RWPE2 (cell line): ENCODE data around the gene TMEM150B.
A peak's percentile ranks its signal among the peaks of the same experiment; 100 is the strongest.

Source experiments
- ATAC-seq: fragments of 200-7000 bp; cut with Tn5 transposase; 3 replicates; pipeline ENCODE4 v1.9.1; 2021; ENCODE audit warnings: low read depth
- DNase-seq: peaks from one replicate; pipeline ENCODE4 v3.0.0-alpha.2; 2020; ENCODE audit warnings: low spot score
- H3K27ac ChIP-seq: fragments of 450-650 bp; 2 replicates; pipeline ENCODE4 v1.5.1; 2017; ENCODE audit warnings: mild to moderate bottlenecking; ENCODE audit not compliant: poor library complexity, severe bottlenecking
- H3K27me3 ChIP-seq: fragments of 250-450 bp; sonication (Bioruptor Pico); 2 replicates; pipeline ENCODE4 v1.5.1; 2021; ENCODE audit warnings: mild to moderate bottlenecking, moderate library complexity; ENCODE audit not compliant: insufficient read depth, poor library complexity, severe bottlenecking
- H3K36me3 ChIP-seq: fragments of 250-450 bp; sonication (Bioruptor Pico); 2 replicates; pipeline ENCODE4 v1.5.1; 2020; ENCODE audit warnings: low read depth, mild to moderate bottlenecking, moderate library complexity
- H3K4me1 ChIP-seq: fragments of 250-450 bp; sonication (Bioruptor Pico); 2 replicates; pipeline ENCODE4 v1.5.1; 2021; ENCODE audit warnings: mild to moderate bottlenecking, moderate library complexity; ENCODE audit not compliant: insufficient read depth, poor library complexity, severe bottlenecking
- H3K4me3 ChIP-seq: fragments of 250-450 bp; sonication (Bioruptor Pico); 2 replicates; pipeline ENCODE4 v1.5.1; 2021; ENCODE audit warnings: mild to moderate bottlenecking, moderate library complexity; ENCODE audit not compliant: severe bottlenecking
- H3K9me3 ChIP-seq: fragments of 250-450 bp; sonication (Bioruptor Pico); 2 replicates; pipeline ENCODE4 v1.5.1; 2021; ENCODE audit warnings: mild to moderate bottlenecking, moderate library complexity; ENCODE audit not compliant: severe bottlenecking
- TF ChIP-seq, protein P1 (sequence below): fragments of 450-650 bp; IDR thresholded peaks from one replicate; pipeline ENCODE4 v1.5.1; 2017; ENCODE audit warnings: mild to moderate bottlenecking, moderate library complexity; ENCODE audit not compliant: poor library complexity, severe bottlenecking

TMEM150B gene

DNA sequence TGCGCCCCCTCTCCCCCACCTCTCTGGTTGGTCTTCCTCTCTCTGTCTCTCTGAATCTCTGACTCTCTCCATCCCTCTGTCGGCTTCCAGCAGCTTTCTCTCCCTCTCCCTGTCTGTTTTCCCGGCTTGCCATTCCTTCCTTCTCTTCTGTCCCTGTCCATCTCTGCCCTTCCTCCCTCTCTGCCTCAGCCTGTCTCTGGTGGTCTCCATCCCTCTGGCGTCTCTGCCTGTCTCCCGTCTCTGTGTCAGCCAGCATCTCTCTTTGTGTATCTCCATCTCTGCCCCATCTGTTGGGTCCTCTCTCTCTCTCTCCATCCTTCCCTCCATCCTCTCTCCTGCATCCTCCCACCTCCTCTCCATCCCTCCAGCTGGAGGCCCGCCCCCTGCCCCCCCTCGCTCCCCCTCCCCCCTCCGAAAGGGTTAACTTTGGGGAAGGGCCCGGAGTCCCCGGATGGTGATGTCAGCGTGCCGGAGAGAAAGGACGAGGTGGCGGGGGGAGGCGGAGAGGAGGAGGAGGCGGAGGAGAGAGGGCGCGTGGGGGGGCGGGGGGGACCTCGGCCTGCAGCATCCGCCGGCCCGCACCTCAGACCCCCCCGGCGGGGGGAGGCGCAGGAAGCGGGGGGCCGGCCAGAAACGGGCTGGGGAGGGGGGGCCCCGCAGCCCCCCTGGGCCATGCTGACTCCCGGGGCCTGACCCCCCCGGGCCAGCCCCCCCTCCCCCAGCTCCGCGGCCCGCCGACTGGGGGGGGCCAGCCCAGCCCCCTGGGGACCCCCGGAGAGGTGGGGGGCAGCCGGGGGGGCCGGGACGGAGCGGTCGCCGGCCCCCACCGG is 41.4 kb downstream of the TMEM150B start, which contains the start of gene BRSK1:
BRSK1 (plus strand) TSS at position 450 of the 830 bp plus-strand sequence. CDS start 446 bp downstream, outside the sequence.
- Histone ChIP-seq H3K4me3 (peak within 1 kb of the TSS; percentile 43), H3K27me3 (no peaks in the 10 kb centered on the region), H3K36me3 (no peaks in the 10 kb centered on the region), H3K27ac (peak within 1 kb of the TSS; percentile 44), H3K4me1 (peaks cover 6% of the 10 kb centered on the region), H3K9me3 (no peaks in the 10 kb centered on the region)
- ATAC-seq (no peak), DNase-seq (peak; percentile 71)
- TF ChIP-seq, protein P1, sequence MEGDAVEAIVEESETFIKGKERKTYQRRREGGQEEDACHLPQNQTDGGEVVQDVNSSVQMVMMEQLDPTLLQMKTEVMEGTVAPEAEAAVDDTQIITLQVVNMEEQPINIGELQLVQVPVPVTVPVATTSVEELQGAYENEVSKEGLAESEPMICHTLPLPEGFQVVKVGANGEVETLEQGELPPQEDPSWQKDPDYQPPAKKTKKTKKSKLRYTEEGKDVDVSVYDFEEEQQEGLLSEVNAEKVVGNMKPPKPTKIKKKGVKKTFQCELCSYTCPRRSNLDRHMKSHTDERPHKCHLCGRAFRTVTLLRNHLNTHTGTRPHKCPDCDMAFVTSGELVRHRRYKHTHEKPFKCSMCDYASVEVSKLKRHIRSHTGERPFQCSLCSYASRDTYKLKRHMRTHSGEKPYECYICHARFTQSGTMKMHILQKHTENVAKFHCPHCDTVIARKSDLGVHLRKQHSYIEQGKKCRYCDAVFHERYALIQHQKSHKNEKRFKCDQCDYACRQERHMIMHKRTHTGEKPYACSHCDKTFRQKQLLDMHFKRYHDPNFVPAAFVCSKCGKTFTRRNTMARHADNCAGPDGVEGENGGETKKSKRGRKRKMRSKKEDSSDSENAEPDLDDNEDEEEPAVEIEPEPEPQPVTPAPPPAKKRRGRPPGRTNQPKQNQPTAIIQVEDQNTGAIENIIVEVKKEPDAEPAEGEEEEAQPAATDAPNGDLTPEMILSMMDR = no peak

DNA sequence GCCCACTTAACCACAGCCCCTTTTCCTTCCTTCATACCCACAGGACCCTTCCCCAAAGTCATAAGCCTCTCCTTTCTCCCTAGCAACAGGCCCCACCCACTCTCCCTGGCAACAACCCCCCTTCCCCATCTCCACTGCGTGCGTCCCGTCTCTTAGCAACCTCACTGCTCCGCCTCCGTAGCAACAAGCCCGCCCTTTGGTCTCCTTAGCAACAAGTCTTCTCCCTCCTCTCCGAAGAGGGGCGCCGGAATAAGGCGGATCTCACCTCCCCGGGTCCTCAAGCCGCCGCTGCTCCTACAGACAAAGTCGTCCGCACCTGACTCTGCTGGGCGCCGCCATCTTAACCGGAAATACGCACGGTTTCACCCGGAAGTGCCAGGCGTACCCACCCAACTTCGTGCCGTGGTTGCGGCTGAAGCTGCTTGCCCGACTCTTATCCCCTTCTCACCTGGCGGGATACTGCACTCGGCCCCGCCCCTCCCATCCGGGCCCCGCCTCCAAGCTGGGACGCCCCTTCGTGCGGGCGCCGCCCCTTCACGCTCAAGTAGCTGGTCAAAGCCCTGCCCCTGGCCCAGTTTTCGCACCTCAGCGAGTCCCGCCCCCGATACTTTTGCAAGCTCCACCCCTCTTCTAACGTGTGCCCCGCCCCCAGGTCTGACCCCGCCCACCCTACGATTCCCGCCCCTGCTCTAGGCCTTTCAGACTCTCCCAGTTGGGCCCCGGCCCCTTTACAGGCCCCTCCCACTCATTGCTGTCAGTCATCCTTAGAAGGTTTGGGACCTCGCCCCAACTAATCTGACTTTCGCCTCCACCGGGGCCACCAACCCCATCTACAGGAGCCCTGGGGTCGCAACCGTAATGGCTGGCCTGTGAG is 45.1 kb downstream of the TMEM150B start, which contains the start of gene HSPBP1:
HSPBP1 (minus strand) TSS at position 341 of the 874 bp plus-strand sequence. CDS start 502 bp downstream, outside the sequence.
- TF ChIP-seq, protein P1 = no peak
- H3K27me3 ChIP-seq = no peaks in the 10 kb centered on the region
- H3K4me3 ChIP-seq = peak within 1 kb of the TSS; percentile 67
- ATAC-seq (peak; percentile 92), DNase-seq (peak; percentile 97)
- peak within 1 kb of the TSS; percentile 45 for H3K27ac ChIP-seq
- peaks cover 6% of the 10 kb centered on the region for H3K4me1 ChIP-seq
- H3K9me3 ChIP-seq = no peaks in the 10 kb centered on the region
- H3K36me3 ChIP-seq = peaks cover 11% of the 10 kb centered on the region

- DNase-seq (no peak), ATAC-seq (no peak)
- H3K9me3 ChIP-seq = no peaks in the 10 kb centered on the region
- H3K36me3 ChIP-seq = peaks cover 11% of the 10 kb centered on the region
- peaks cover 6% of the 10 kb centered on the region for H3K4me1 ChIP-seq
- no peaks in the 10 kb centered on the region for H3K27me3 ChIP-seq
- H3K27ac ChIP-seq = peak overlapping the region; percentile 45
- TF ChIP-seq, protein P1 = no peak
- peak overlapping the region; percentile 67 for H3K4me3 ChIP-seq
These were observed 45.8 kb downstream of the TMEM150B start for GRCh38 chr19:55279340-55279739.

GRCh38 chr19:55278391-55279135 is 46.6 kb downstream of the TMEM150B start:
- peaks cover 6% of the 10 kb centered on the region for H3K4me1 ChIP-seq
- no peaks in the 10 kb centered on the region for H3K27me3 ChIP-seq
- ATAC-seq (no peak), DNase-seq (no peak)
- no peaks in the 10 kb centered on the region for H3K9me3 ChIP-seq
- peak overlapping the region; percentile 67 for H3K4me3 ChIP-seq
- peaks cover 11% of the 10 kb centered on the region for H3K36me3 ChIP-seq
- H3K27ac ChIP-seq = no peak overlapping the region
- TF ChIP-seq, protein P1 = no peak
